Endothelial cell of umbilical vein (primary cell): ENCODE measurements around the gene VANGL2. TPM values are rescaled to one million over a fixed set of nuclear protein-coding genes. Genes with fewer than 3 reads are reported as not detected.

Source experiments
- BruUV-seq: library from RNA; stranded (reverse); fragments of 400-500 nt; replicated peaks from 2 replicates; lab custom pipeline; 2021; lab: Mats Ljungman, UMichigan
- CTCF ChIA-PET: fragments of 300-600, 350-600 bp; sonication (Branson Sonifier 250); formaldehyde crosslinking; loops from one replicate; lab custom pipeline; 2021; ENCODE audit warnings: antibody characterized with exemption, inconsistent platforms; lab: Charles Lee
- POLR2A ChIA-PET: fragments of 300-600, 350-600 bp; sonication (Branson Sonifier 250); formaldehyde crosslinking; loops from one replicate; lab custom pipeline; 2021; ENCODE audit warnings: antibody characterized with exemption, inconsistent platforms; lab: Charles Lee
- DNase-seq: peaks from one replicate; pipeline ENCODE4 v3.0.0-alpha.2; 2011; ENCODE audit warnings: low read depth, low spot score
- FAIRE-seq: peaks from 2 replicates; lab custom pipeline; 2011; peaks lifted over from hg19 to GRCh38; lab: Jason Lieb, UNC
- H2AFZ ChIP-seq: 2 replicates; pipeline ENCODE4 v1.6.0; 2012; ENCODE audit warnings: low read depth, low read length, control low read depth, inconsistent platforms
- H3K27ac ChIP-seq: 2 replicates; pipeline ENCODE4 v1.5.1; 2011; ENCODE audit warnings: low read depth, mild to moderate bottlenecking, control low read depth, low read length, moderate library complexity; ENCODE audit not compliant: insufficient read depth
- H3K27me3 ChIP-seq, 2 experiments: 2 replicates each; pipeline versions ENCODE4 v1.6.0 to v1.6.1; 2011; ENCODE audit warnings: low read length in 2 of 2, mixed read lengths in 1 of 2; ENCODE audit not compliant: control insufficient read depth in 2 of 2, insufficient read depth in 2 of 2
- H3K36me3 ChIP-seq, 2 experiments: 2 replicates in 1 of 2; 3 replicates in 1 of 2; pipeline ENCODE4 v1.5.1; 2011; ENCODE audit warnings: low read length in 2 of 2, mild to moderate bottlenecking in 1 of 2, moderate library complexity in 1 of 2; ENCODE audit not compliant: control insufficient read depth in 2 of 2, insufficient read depth in 2 of 2; ENCODE audit errors: extremely low read depth in 1 of 2
- H3K4me1 ChIP-seq: 3 replicates; pipeline ENCODE4 v1.5.1; 2011; ENCODE audit warnings: mild to moderate bottlenecking, low read length; ENCODE audit not compliant: control insufficient read depth, insufficient read depth; ENCODE audit errors: extremely low read depth
- H3K4me2 ChIP-seq: 2 replicates; pipeline ENCODE4 v1.6.1; 2011; ENCODE audit warnings: low read length, control low read depth, mixed read lengths; ENCODE audit not compliant: insufficient read depth
- H3K4me3 ChIP-seq, 3 experiments: fragments of 200-600 bp in 1 of 3; sonication (generic), shearing (Covaris generic) in 1 of 3; replicated peaks in 1 of 3; 2 replicates each; pipeline ENCODE4 v1.5.1; 2011 to 2016; ENCODE audit warnings: control low read depth in 3 of 3, low read length in 3 of 3, mild to moderate bottlenecking in 2 of 3, inconsistent platforms in 1 of 3, low read depth in 1 of 3, moderate library complexity in 1 of 3; ENCODE audit not compliant: insufficient read depth in 1 of 3
- H3K79me2 ChIP-seq: 2 replicates; pipeline ENCODE4 v1.6.0; 2012; ENCODE audit warnings: low read length, inconsistent platforms; ENCODE audit not compliant: control insufficient read depth, insufficient read depth
- H3K9ac ChIP-seq: replicated peaks from 2 replicates; pipeline ENCODE3; 2011; ENCODE audit warnings: low read length, control low read depth; ENCODE audit not compliant: insufficient read depth; ENCODE audit errors: extremely low read depth
- H3K9me1 ChIP-seq: replicated peaks from 3 replicates; pipeline ENCODE4 v1.6.0; 2011; ENCODE audit warnings: mild to moderate bottlenecking, low read length; ENCODE audit not compliant: control insufficient read depth, insufficient read depth; ENCODE audit errors: extremely low read depth
- H3K9me3 ChIP-seq: replicated peaks from 2 replicates; pipeline ENCODE4 v1.5.1; 2012; ENCODE audit warnings: low read length, inconsistent platforms; ENCODE audit not compliant: control insufficient read depth, insufficient read depth
- H4K20me1 ChIP-seq: replicated peaks from 2 replicates; pipeline ENCODE3; 2011; ENCODE audit warnings: mild to moderate bottlenecking, low read length; ENCODE audit not compliant: control insufficient read depth, insufficient read depth; ENCODE audit errors: extremely low read depth
- CTCF ChIP-seq, 2 donors: IDR thresholded peaks; 1 replicate in 1 of 2; 2 replicates in 1 of 2; pipeline ENCODE4 v1.5.1; 2011; ENCODE audit warnings: low read length in 2 of 2, mild to moderate bottlenecking in 2 of 2, moderate library complexity in 2 of 2, control low read depth in 1 of 2, inconsistent platforms in 1 of 2, low read depth in 1 of 2; ENCODE audit not compliant: insufficient read depth in 1 of 2; ENCODE audit errors: extremely low read depth in 1 of 2
- EZH2 ChIP-seq: IDR thresholded peaks from 2 replicates; pipeline ENCODE4 v1.6.1; 2012; ENCODE audit warnings: borderline replicate concordance, low read depth, mild to moderate bottlenecking, moderate library complexity, low read length, inconsistent platforms; ENCODE audit not compliant: severe bottlenecking
- FOS ChIP-seq: IDR thresholded peaks from 2 replicates; pipeline ENCODE4 v1.6.1; 2011; ENCODE audit warnings: mild to moderate bottlenecking, low read length, moderate library complexity, borderline replicate concordance; ENCODE audit not compliant: insufficient read depth
- GATA2 ChIP-seq: IDR thresholded peaks from 2 replicates; pipeline ENCODE4 v1.7.0; 2011; ENCODE audit warnings: low read depth, mild to moderate bottlenecking, moderate library complexity, mixed read lengths, low read length; ENCODE audit not compliant: insufficient read length, insufficient read depth
- JUN ChIP-seq: IDR thresholded peaks from 2 replicates; pipeline ENCODE4 v1.6.1; 2011; ENCODE audit warnings: borderline replicate concordance, low read depth; ENCODE audit not compliant: insufficient read length, insufficient read depth
- MAX ChIP-seq: IDR thresholded peaks from 2 replicates; pipeline ENCODE4 v1.6.1; 2011; ENCODE audit not compliant: insufficient read depth, insufficient read length
- MYC ChIP-seq: IDR thresholded peaks from one replicate; pipeline ENCODE4 v1.6.1; 2011; ENCODE audit warnings: mild to moderate bottlenecking, low read depth, low read length
- POLR2A ChIP-seq: IDR thresholded peaks from 2 replicates; pipeline ENCODE4 v1.6.1; 2012; ENCODE audit warnings: low read depth, mild to moderate bottlenecking, control low read depth, low read length
- POLR2AphosphoS5 ChIP-seq: IDR thresholded peaks from 2 replicates; pipeline ENCODE4 v1.6.1; 2012; ENCODE audit warnings: low read depth, mild to moderate bottlenecking, control low read depth, low read length, moderate library complexity; ENCODE audit not compliant: insufficient read depth
- dilution Hi-C: fragments of 300-500 bp; cut with MboI; formaldehyde crosslinking; loops from one replicate; pipeline ENCODE4 v1.15.0; 2019; ENCODE audit warnings: low sequenced_read_pairs; ENCODE audit not compliant: extremely low pct_ligation_motif_present
- intact Hi-C: fragments of 100-400 bp; cut with micrococcal nuclease; formaldehyde crosslinking; loops from one replicate; pipeline ENCODE4 v1.10.0; 2022
- polyA plus RNA-seq, 4 experiments: library from polyadenylated mRNA; depleted of rRNA in 3 of 4; stranded (reverse) in 3 of 4; unstranded in 1 of 4; fragments of >200 nt; gene quantifications; 2 replicates each; pipeline versions ENCODE4 v1.2.1 to v1.2.3, GENCODE V29; 2011 to 2012; ENCODE audit warnings: missing spikeins in 1 of 4
- total RNA-seq: library from RNA; stranded (reverse); gene quantifications from 2 replicates; pipeline ENCODE4 v1.2.3, GENCODE V29; 2021

VANGL2 gene
- total and polyA plus RNA-seq, 2 donors (not counting 3 experiments of a cell fraction or from before 2014, with no cell fraction given), result 0.01 TPM; not detected in 1

- dilution Hi-C loops, result no loop called here
- no peak for TF ChIP-seq MYC
- no peak for TF ChIP-seq CTCF (IDR thresholded peaks at IDR 0.05; ENCODE audit: extremely low read depth in 1 of 2, insufficient read depth in 1 of 2, low read depth in 1 of 2, low read length in 2 of 2)
- TF ChIP-seq MAX, result no peak
- no peak for TF ChIP-seq JUN
- no peak for TF ChIP-seq EZH2
- TF ChIP-seq GATA2, result no peak
- no peak for TF ChIP-seq POLR2A
- TF ChIP-seq POLR2AphosphoS5, result no peak
- TF ChIP-seq FOS, result no peak
- no TSS peak for BruUV-seq
- H3K79me2 ChIP-seq, result no peaks in the 10 kb centered on the region
- H3K36me3 ChIP-seq, result peaks cover 0 to 8% of the 10 kb centered on the region in 2 experiments
- no peaks in the 10 kb centered on the region for H3K9me1 ChIP-seq
- ChIA-PET CTCF (interaction anchor here (0.9 to 2.2 kb wide), 6 partner anchors 8 to 355 kb away, joined by 3 to 21 read pairs (median 4); no protein-coding TSS in a partner anchor), POLR2A (no interaction called here)
- H3K4me1 ChIP-seq, result no peaks in the 10 kb centered on the region
- no peak overlapping the region for H3K4me2 ChIP-seq
- FAIRE-seq, result no peak
- peaks cover 2% of the 10 kb centered on the region for H4K20me1 ChIP-seq
- H3K27me3 ChIP-seq, result peaks cover 0 to 5% of the 10 kb centered on the region in 2 experiments
- no peak overlapping the region for H3K9ac ChIP-seq
- intact Hi-C loops, result no loop called here
- no peak for DNase-seq
- H3K4me3 ChIP-seq, result no peak overlapping the region
- no peak overlapping the region for H3K27ac ChIP-seq
- H2AFZ ChIP-seq, result no peak overlapping the region
- H3K9me3 ChIP-seq, result no peaks in the 10 kb centered on the region
Measured at GRCh38 chr1:160363010-160363409, 37.4 kb upstream of the VANGL2 start.
